Activated CD8-positive, alpha-beta T cell treated with anti-CD3 and anti-CD28 coated beads for 36 hours (primary cell): Measurements from ENCODE around the gene RNF13. TPM values are rescaled to one million over a fixed set of nuclear protein-coding genes. Genes with fewer than 3 reads are reported as not detected.

Experiments used
- ATAC-seq: fragments of 200-7000 bp; cut with Tn5 transposase; one replicate; pipeline ENCODE4 v1.10.0; 2021; ENCODE audit warnings: mild to moderate bottlenecking, moderate library complexity
- CTCF ChIA-PET: fragments of 350-600 bp; sonication (Branson Sonifier 250); formaldehyde crosslinking; loops from one replicate; lab custom pipeline; 2021; ENCODE audit warnings: antibody characterized with exemption; lab: Charles Lee
- POLR2A ChIA-PET: fragments of 350-600 bp; sonication (Branson Sonifier 250); formaldehyde crosslinking; loops from one replicate; lab custom pipeline; 2021; ENCODE audit warnings: antibody characterized with exemption; lab: Charles Lee
- DNase-seq: peaks from one replicate; pipeline ENCODE4 v3.0.0-alpha.2; 2020
- H3K27ac Mint-ChIP-seq: one replicate; pipeline ENCODE4 v1.8.0; 2021; ENCODE audit warnings: mild to moderate bottlenecking, mixed read lengths
- H3K27me3 Mint-ChIP-seq: one replicate; pipeline ENCODE4 v1.8.0; 2021; ENCODE audit warnings: mixed read lengths
- H3K36me3 Mint-ChIP-seq: one replicate; pipeline ENCODE4 v1.8.0; 2021; ENCODE audit warnings: low read depth, mixed read lengths
- H3K4me1 Mint-ChIP-seq: one replicate; pipeline ENCODE4 v1.8.0; 2021; ENCODE audit warnings: low read depth, mixed read lengths
- H3K4me3 Mint-ChIP-seq: one replicate; pipeline ENCODE4 v1.8.0; 2021; ENCODE audit warnings: mild to moderate bottlenecking, moderate library complexity, mixed read lengths
- H3K9me3 Mint-ChIP-seq: one replicate; pipeline ENCODE4 v1.8.0; 2021; ENCODE audit warnings: mixed read lengths
- CTCF ChIP-seq: fragments of 200-600 bp; IDR thresholded peaks from one replicate; pipeline ENCODE4 v1.8.0; 2022; ENCODE audit warnings: antibody characterized with exemption, mild to moderate bottlenecking
- intact Hi-C: fragments of 100-400 bp; cut with micrococcal nuclease; formaldehyde crosslinking; loops from one replicate; pipeline ENCODE4 v1.10.0; 2022
- total RNA-seq, 2 experiments: library from RNA; stranded (reverse); gene quantifications; one replicate each; pipeline ENCODE4 v1.2.3, GENCODE V29; 2021

RNF13 gene
- total RNA-seq, 2 experiments from 2014 or later: 25.7 to 26.3 TPM

GRCh38 chr3:150000641-150001040, 187.6 kb downstream of the RNF13 start:
- H3K36me3 Mint-ChIP-seq: no peaks in the 10 kb centered on the region
- H3K4me1 Mint-ChIP-seq: no peaks in the 10 kb centered on the region
- peaks cover 5% of the 10 kb centered on the region for H3K9me3 Mint-ChIP-seq
- no peak for TF ChIP-seq CTCF
- H3K27me3 Mint-ChIP-seq: peaks cover 8% of the 10 kb centered on the region
- H3K4me3 Mint-ChIP-seq: no peak overlapping the region
- no peak overlapping the region for H3K27ac Mint-ChIP-seq
- ChIA-PET CTCF (interaction anchor here (0.8 to 0.9 kb wide), 2 partner anchors 13 to 192 kb away, joined by 3 read pairs; no protein-coding TSS in a partner anchor), POLR2A (interaction anchor here (1.0 kb wide), 1 partner anchor 11 kb away, joined by 3 read pairs; no protein-coding TSS in a partner anchor)
- intact Hi-C loops: no loop called here
- DNase-seq (no peak), ATAC-seq (no peak)

GRCh38 chr3:150005243-150006112, 192.5 kb downstream of the RNF13 start:
- Mint-ChIP-seq H3K4me1 (no peaks in the 10 kb centered on the region), H3K9me3 (no peaks in the 10 kb centered on the region), H3K27ac (no peak overlapping the region), H3K27me3 (peaks cover 4% of the 10 kb centered on the region), H3K36me3 (no peaks in the 10 kb centered on the region), H3K4me3 (no peak overlapping the region)
- ATAC-seq: no peak
- POLR2A ChIA-PET: no interaction called here
- TF ChIP-seq CTCF: no peak
- intact Hi-C loops: no loop called here
- CTCF ChIA-PET: no interaction called here
- DNase-seq: no peak

- no peak for DNase-seq
- no peak overlapping the region for H3K27ac Mint-ChIP-seq
- intact Hi-C loops: no loop called here
- H3K27me3 Mint-ChIP-seq: peaks cover 4% of the 10 kb centered on the region
- no peaks in the 10 kb centered on the region for H3K4me1 Mint-ChIP-seq
- H3K9me3 Mint-ChIP-seq: no peaks in the 10 kb centered on the region
- no peaks in the 10 kb centered on the region for H3K36me3 Mint-ChIP-seq
- POLR2A ChIA-PET: no interaction called here
- CTCF ChIA-PET: interaction anchor here (0.8 kb wide), 1 partner anchor 177 kb away, joined by 3 read pairs; no protein-coding TSS in a partner anchor
- no peak for TF ChIP-seq CTCF
- ATAC-seq: peak; percentile 71
- no peak overlapping the region for H3K4me3 Mint-ChIP-seq
Measured at GRCh38 chr3:150006794-150007193, 193.8 kb downstream of the RNF13 start.

Other genes starting within 250 kb of the RNF13 start
- under 1 TPM; 0.40 to 0.63 TPM for gene WWTR1, start 155.2 kb upstream of the RNF13 start, total RNA-seq
- 10 to 100 TPM; 31.0 to 31.8 TPM for gene COMMD2, start 60.7 kb upstream of the RNF13 start, total RNA-seq
- gene ANKUB1, start 20.7 kb upstream of the RNF13 start, total RNA-seq: not detected
- gene PFN2, start 157.7 kb downstream of the RNF13 start, total RNA-seq: 1 to 10 TPM; 4.2 to 4.7 TPM